ENCODE data around the gene FBXO27. TPM values are rescaled to one million over a fixed set of nuclear protein-coding genes. Genes with fewer than 3 reads are reported as not detected.

FBXO27 gene
- total RNA-seq, 1 donor, result not detected

- H3K27me3 ChIP-seq (ENCODE audit: insufficient read depth, low read length), result no peaks in the 10 kb centered on the region
- no peaks in the 10 kb centered on the region for H3K4me1 ChIP-seq (ENCODE audit: insufficient read depth, low read length)
- H3K4me3 ChIP-seq (ENCODE audit: low read length), result no peak overlapping the region
- no peaks in the 10 kb centered on the region for H3K9me3 ChIP-seq (ENCODE audit: low read depth, low read length)
Measured at GRCh38 chr19:38985262-38985661, 47.1 kb downstream of the FBXO27 start.

DNA sequence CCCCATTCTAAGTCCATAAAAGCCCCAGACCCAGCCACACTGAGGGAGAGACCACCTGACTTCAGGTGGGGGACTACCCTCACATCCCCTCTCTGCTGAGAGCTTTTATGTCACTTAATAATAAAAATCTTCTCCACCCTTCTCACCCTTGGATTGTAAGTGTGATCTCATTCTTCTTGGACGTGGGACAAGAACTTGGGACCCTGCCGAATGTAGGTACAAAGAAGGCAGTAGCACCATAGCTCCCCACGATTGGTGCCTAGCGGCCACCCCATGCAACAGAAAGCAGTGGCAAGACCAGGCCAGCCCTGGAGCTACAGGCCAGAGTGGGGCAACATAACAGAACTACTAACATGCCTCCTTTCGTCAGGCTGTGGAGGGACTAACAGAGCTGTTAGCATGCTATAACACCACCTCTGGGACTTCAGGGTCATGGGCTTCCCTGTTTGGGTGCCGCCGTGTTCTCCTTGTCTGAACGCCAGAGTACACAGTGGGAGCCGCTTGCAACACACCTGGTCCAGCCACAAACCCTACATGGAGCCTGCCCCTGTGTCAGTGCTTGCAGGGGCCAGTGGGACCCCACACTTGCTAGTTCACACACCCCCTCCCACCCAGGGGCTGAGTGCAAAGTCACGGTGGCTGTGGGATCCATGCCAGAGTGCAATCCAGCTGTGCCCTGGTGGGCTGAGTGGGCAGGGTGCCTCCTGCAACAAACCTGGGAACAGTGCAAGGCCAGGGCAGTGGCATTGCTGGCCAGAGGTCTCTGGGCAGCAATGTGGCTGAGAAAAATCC is 51.6 kb downstream of the FBXO27 start:
- no peaks in the 10 kb centered on the region for H3K9me3 ChIP-seq (ENCODE audit: low read depth, low read length)
- H3K4me3 ChIP-seq (ENCODE audit: low read length), result no peak overlapping the region
- H3K27me3 ChIP-seq (ENCODE audit: insufficient read depth, low read length), result peaks cover 10% of the 10 kb centered on the region
- no peaks in the 10 kb centered on the region for H3K4me1 ChIP-seq (ENCODE audit: insufficient read depth, low read length)

- H3K4me3 ChIP-seq (ENCODE audit: low read length), result no peak overlapping the region
- peaks cover 15% of the 10 kb centered on the region for H3K27me3 ChIP-seq (ENCODE audit: insufficient read depth, low read length)
- no peaks in the 10 kb centered on the region for H3K9me3 ChIP-seq (ENCODE audit: low read depth, low read length)
- H3K4me1 ChIP-seq (ENCODE audit: insufficient read depth, low read length), result peaks cover 4% of the 10 kb centered on the region
Measured at GRCh38 chr19:38979812-38980211, 52.5 kb downstream of the FBXO27 start.

- Histone ChIP-seq H3K4me3 (ENCODE audit: low read length) (no peak overlapping the region), H3K27me3 (ENCODE audit: insufficient read depth, low read length) (peaks cover 21% of the 10 kb centered on the region), H3K9me3 (ENCODE audit: low read depth, low read length) (no peaks in the 10 kb centered on the region), H3K4me1 (ENCODE audit: insufficient read depth, low read length) (peaks cover 4% of the 10 kb centered on the region)
Measured at GRCh38 chr19:38978326-38978689, 54.0 kb downstream of the FBXO27 start.

DNA sequence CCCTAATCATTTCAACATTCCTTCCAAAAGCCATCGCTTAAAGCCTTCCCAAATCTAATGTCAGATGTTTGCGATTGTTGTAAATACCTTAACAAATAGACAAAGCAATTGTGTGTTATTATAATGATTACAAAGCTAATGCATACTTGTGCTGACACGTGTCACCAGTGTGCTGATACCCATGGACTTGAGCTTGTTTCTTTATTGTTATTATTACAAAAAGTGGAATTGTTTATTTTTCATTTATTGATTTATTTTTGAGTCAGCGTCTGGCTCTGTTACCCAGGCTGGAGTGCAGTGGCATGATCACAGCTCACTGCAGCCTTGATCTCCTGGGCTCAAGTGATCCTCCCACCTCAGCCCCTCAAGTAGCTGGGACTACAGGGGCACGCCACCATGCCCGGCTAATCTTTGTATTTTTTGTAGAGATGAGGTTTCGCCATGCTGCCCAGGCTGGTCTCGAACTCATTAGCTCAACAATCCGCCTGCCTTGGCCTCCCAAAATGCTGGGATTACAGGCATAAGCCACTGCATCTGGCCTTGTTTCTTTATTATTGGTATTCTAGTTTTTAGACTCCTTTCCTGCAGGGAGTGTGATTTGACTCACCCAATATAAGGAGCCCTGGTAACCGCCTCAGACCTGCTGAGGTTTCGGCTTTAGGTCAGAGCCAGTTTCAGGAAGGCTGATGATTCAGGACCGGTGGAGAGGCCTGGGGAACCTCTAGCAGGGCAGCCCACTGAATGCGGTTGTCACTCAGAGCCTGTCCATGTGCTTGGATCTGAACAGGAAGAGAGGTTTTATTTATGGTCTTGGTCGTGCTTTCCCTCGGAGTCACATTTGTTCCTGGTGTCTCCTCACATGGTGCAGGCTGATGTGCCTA is 54.7 kb downstream of the FBXO27 start:
- Histone ChIP-seq H3K9me3 (ENCODE audit: low read depth, low read length) (no peaks in the 10 kb centered on the region), H3K4me3 (ENCODE audit: low read length) (no peak overlapping the region), H3K27me3 (ENCODE audit: insufficient read depth, low read length) (peaks cover 21% of the 10 kb centered on the region), H3K4me1 (ENCODE audit: insufficient read depth, low read length) (peaks cover 4% of the 10 kb centered on the region)

DNA sequence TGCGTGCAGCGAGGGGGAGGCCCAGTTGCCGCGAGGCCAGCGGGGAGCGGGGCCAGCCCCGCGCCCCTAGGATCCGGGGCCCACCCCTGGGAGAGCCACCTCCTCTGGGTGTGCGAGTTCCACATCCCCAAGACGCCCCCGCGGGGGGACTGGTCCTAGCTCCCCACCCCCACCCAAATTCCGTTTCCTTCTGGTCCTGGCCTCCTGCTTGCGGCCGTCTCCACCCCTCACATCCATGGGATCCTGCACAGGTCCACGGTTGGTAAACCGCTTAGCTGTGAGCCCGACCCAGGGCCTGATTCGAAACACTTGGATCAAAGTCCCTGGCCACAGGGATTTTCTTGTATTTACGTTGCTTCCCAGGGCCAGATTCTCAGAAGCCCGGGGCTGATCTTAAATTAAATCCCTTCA is 56.5 kb downstream of the FBXO27 start:
- no peak overlapping the region for H3K4me3 ChIP-seq (ENCODE audit: low read length)
- peaks cover 4% of the 10 kb centered on the region for H3K4me1 ChIP-seq (ENCODE audit: insufficient read depth, low read length)
- H3K9me3 ChIP-seq (ENCODE audit: low read depth, low read length), result no peaks in the 10 kb centered on the region
- peaks cover 21% of the 10 kb centered on the region for H3K27me3 ChIP-seq (ENCODE audit: insufficient read depth, low read length)

GRCh38 chr19:38975214-38975860 is 57.0 kb downstream of the FBXO27 start, which contains the start of gene FBXO17:
Gene FBXO17 (minus strand): TSS chr19:38975742. CDS start chr19:38950319, 25,423 bp downstream.
- peaks cover 21% of the 10 kb centered on the region for H3K27me3 ChIP-seq (ENCODE audit: insufficient read depth, low read length)
- H3K9me3 ChIP-seq (ENCODE audit: low read depth, low read length), result no peaks in the 10 kb centered on the region
- H3K4me3 ChIP-seq (ENCODE audit: low read length), result no peak within 1 kb of the TSS
- peaks cover 4% of the 10 kb centered on the region for H3K4me1 ChIP-seq (ENCODE audit: insufficient read depth, low read length)

DNA sequence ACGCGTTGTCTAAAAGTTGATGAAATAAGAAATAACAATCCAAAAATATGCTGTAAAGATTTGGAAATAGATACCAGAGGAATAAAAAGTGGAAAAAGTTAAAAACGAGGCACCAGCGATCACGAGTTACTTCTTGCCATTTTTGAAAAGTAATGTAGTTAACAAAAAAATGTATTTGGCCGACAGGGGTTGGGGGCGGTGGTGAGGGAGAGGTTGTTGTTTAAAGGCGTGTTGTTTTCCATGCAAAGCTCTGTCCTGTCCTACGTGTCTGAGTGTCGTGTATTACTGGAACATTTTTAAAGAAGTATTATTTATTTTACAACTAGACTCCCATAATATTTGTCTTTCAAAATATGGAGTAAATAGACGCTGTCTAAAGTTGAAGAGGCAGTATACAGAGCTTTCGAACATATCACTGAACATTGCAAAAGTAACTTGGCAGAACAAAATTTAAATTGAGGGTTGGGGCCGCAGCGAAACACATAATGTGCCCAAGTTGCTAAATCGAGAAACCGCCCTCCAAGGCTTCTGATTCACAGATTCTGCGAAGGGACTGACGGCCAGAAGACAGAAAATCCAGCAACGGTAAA is 57.6 kb downstream of the FBXO27 start:
- Histone ChIP-seq H3K9me3 (ENCODE audit: low read depth, low read length) (no peaks in the 10 kb centered on the region), H3K4me1 (ENCODE audit: insufficient read depth, low read length) (peaks cover 4% of the 10 kb centered on the region), H3K27me3 (ENCODE audit: insufficient read depth, low read length) (peaks cover 21% of the 10 kb centered on the region), H3K4me3 (ENCODE audit: low read length) (no peak overlapping the region)

Other genes with a start within 250 kb of the FBXO27 start
- not detected for gene LGALS7B, start 243.3 kb downstream of the FBXO27 start, total RNA-seq
- gene LGALS4, start 219.6 kb downstream of the FBXO27 start, total RNA-seq, result 0.21 TPM
- 14.3 TPM for gene ECH1, start 200.8 kb downstream of the FBXO27 start, total RNA-seq
- gene HNRNPL, start 182.6 kb downstream of the FBXO27 start, total RNA-seq, result 304 TPM
- 8.1 TPM for gene RINL, start 154.3 kb downstream of the FBXO27 start, total RNA-seq
- 50.7 TPM for gene SIRT2, start 132.9 kb downstream of the FBXO27 start, total RNA-seq
- gene NFKBIB, start 132.6 kb downstream of the FBXO27 start, total RNA-seq, result 22.6 TPM
- 0.42 TPM for gene CCER2, start 120.4 kb downstream of the FBXO27 start, total RNA-seq
- 6.4 TPM for gene SARS2, start 101.8 kb downstream of the FBXO27 start, total RNA-seq
- 9.9 TPM for gene MRPS12, start 101.6 kb downstream of the FBXO27 start, total RNA-seq
- gene FBXO17, start 56.8 kb downstream of the FBXO27 start, total RNA-seq, result under 0.01 TPM
- not detected for gene ACP7, start 51.8 kb upstream of the FBXO27 start, total RNA-seq
- 1.5 TPM for gene PAK4, start 93.2 kb upstream of the FBXO27 start, total RNA-seq
- gene NCCRP1, start 164.4 kb upstream of the FBXO27 start, total RNA-seq, result not detected
- not detected for gene SYCN, start 171.7 kb upstream of the FBXO27 start, total RNA-seq
- gene IFNL3, start 212.5 kb upstream of the FBXO27 start, total RNA-seq, result not detected
- gene IFNL4, start 216.3 kb upstream of the FBXO27 start, total RNA-seq, result 0.10 TPM
- not detected for gene IFNL2, start 235.8 kb upstream of the FBXO27 start, total RNA-seq